Skin epidermis (tissue), 12 donors: ENCODE data around the gene TNIP3.

ENCODE experiments used
- H3K27ac ChIP-seq, 21 experiments: fragments of 200-600 bp; sonication (generic) in 11 of 21; one replicate each; pipeline ENCODE4 v1.5.0; 2020; ENCODE audit warnings: mild to moderate bottlenecking in 3 of 21, inconsistent platforms in 2 of 21, moderate library complexity in 2 of 21
- H3K4me3 ChIP-seq, 7 experiments: fragments of 200-600 bp; sonication (generic) in 2 of 7; one replicate each; pipeline ENCODE4 v1.5.0; 2020; ENCODE audit warnings: inconsistent platforms in 2 of 7, mild to moderate bottlenecking in 2 of 7, moderate library complexity in 1 of 7

The TNIP3 gene

DNA sequence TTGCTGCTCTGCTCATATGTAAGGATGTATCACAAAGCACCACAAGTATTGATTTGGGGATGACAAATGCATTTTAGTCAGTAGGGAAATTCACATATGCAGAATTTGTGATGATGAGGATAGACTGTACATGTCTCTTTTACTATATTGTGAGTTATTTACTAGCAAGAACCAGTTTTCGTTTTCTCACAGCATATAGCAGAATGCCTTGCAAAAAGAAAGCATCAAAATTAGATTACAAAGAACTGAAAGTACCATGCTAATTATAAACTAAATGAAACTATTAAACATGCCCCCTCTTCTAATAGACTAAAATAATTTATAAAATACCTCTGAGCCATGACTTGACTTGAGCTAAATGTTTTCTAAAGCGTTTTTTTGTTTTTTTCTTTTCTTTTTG is 20.1 kb downstream of the TNIP3 start:
- H3K27ac ChIP-seq: no peak overlapping the region
- no peak overlapping the region for H3K4me3 ChIP-seq

GRCh38 chr4:121143131-121143530 is 21.0 kb downstream of the TNIP3 start:
- Histone ChIP-seq H3K4me3 (no peak overlapping the region), H3K27ac (no peak overlapping the region)

DNA sequence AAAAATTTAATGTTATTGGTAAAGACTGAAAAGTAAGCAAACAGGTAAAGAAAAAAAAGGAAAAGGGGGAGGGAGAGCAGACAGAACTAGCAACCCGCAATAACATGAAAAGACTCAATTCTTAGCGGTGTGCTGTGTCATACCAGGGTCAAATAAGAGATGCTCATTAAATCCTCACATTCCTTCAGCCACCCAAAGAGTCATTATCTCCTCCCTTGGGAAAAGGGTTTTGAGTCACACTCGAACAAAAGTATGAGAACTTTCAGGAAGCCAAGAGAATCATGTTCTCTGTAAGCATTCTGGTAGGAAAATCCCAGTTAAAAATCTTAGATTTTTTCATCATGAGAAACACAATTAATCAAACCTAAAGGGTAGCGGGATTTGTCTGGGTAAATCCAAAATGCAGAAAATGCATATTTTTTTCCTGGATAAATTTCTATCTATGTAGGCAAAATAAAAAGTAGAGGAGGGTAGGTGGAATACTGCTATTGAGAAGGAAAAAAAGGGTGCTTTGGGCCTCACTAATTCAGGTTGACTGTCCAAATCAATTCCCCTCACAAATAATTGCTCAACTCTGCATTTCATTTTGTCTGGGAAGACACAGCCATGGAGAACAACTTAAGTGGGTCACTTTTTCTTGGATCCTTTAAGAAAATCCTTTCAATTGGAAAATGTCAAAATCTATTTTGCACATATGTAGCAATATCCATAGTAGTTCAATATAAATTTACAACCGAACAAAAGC is 23.2 kb downstream of the TNIP3 start:
- no peak overlapping the region for H3K4me3 ChIP-seq
- H3K27ac ChIP-seq: peak overlapping the region in 1 of 21 experiments; percentile 46

- Histone ChIP-seq H3K27ac (peak overlapping the region in 4 of 21 experiments; percentile 19 to 59 (median 53)), H3K4me3 (no peak overlapping the region)
These were observed 24.4 kb downstream of the TNIP3 start for GRCh38 chr4:121139533-121140222.

- Histone ChIP-seq H3K27ac (peak overlapping the region in 4 of 21 experiments; percentile 6 to 59 (median 54)), H3K4me3 (no peak overlapping the region)
These were observed 25.9 kb downstream of the TNIP3 start for GRCh38 chr4:121138039-121138825.

- Histone ChIP-seq H3K27ac (no peak overlapping the region), H3K4me3 (no peak overlapping the region)
These were observed 33.8 kb downstream of the TNIP3 start for GRCh38 chr4:121130326-121130660.

- no peak overlapping the region for H3K27ac ChIP-seq
- no peak overlapping the region for H3K4me3 ChIP-seq
These were observed 34.4 kb downstream of the TNIP3 start for GRCh38 chr4:121129606-121130325.

GRCh38 chr4:121127100-121127499 is 37.0 kb downstream of the TNIP3 start:
- no peak overlapping the region for H3K4me3 ChIP-seq
- no peak overlapping the region for H3K27ac ChIP-seq

GRCh38 chr4:121126449-121127006 is 37.6 kb downstream of the TNIP3 start:
- Histone ChIP-seq H3K27ac (no peak overlapping the region), H3K4me3 (no peak overlapping the region)

- Histone ChIP-seq H3K4me3 (no peak overlapping the region), H3K27ac (no peak overlapping the region)
These were observed 38.6 kb downstream of the TNIP3 start for GRCh38 chr4:121125498-121125885.

DNA sequence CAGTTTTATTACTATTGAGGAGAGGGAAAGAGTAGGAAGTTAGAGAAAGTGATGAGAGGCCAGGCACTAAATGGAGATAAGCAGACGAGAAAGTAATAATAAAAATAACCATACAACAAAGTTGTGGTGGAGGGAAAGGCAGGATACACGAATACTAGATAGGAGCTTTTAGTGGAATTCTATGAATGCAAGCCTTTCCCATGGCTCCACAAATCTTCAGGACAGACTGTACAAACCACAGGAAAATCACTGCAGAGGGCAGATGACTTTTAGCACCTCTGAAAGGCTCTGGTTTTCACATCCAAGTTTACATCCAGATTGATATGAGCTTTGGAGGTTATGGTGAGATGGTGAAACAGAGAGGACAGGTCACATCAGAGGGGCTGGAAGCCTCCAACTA is 41.5 kb downstream of the TNIP3 start:
- Histone ChIP-seq H3K27ac (no peak overlapping the region), H3K4me3 (no peak overlapping the region)

DNA sequence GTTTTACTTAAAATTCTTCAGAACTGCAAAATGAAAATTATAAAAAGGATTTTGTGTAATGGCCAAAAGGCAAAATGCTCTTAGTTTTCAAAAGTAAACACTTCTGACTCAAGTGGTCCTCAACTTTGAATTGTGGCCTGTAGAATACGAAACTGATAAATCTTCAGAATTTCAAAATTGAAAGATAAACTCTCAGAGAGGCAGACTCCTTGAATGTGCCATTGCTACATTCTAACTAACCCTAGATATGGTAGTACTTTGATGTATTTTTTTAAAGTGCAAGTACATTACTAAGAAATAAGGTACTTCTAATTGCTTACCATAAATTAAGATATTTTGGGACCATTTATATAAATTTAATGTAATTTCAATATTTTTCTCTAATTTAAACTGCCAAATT is 44.4 kb downstream of the TNIP3 start:
- no peak overlapping the region for H3K27ac ChIP-seq
- no peak overlapping the region for H3K4me3 ChIP-seq

DNA sequence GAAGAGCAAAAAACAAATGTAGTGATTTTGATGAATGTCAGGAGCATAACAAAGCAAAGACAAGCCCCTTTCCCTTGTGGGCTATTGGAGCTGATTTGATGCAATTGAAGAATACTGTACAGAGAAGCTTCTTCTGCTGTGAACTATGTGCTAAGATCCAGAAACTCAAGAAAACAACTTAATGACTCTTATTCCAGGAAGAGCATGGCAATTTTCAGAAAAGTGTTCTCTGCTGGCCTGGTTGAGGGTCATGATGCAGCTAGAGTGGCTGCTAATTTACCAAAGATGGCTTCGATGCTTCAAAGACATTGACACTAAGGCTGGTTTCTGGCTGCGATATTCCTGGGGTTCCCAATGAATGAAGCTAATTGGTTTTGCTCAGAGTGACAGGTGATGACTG is 45.8 kb downstream of the TNIP3 start:
- Histone ChIP-seq H3K27ac (no peak overlapping the region), H3K4me3 (no peak overlapping the region)

- H3K4me3 ChIP-seq: no peak overlapping the region
- no peak overlapping the region for H3K27ac ChIP-seq
These were observed 49.4 kb downstream of the TNIP3 start for GRCh38 chr4:121114756-121115155.

DNA sequence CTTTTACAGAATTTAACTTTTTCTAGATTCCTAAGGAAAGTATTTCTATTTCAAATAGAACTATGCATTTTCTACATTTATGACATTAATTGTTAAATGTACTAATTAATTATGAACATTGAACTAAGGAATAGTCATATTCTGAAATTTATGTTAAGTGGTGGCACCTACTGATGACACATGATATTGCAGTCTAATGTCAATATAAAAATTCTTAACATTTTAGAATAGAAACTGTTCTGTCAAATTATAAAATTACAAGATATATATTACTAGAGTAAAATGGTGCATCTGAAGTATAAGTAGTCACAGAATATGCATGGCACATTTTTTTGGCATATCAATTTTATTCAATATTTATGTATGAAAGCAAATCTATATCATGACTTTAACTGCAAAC is 51.6 kb downstream of the TNIP3 start:
- no peak overlapping the region for H3K4me3 ChIP-seq

DNA sequence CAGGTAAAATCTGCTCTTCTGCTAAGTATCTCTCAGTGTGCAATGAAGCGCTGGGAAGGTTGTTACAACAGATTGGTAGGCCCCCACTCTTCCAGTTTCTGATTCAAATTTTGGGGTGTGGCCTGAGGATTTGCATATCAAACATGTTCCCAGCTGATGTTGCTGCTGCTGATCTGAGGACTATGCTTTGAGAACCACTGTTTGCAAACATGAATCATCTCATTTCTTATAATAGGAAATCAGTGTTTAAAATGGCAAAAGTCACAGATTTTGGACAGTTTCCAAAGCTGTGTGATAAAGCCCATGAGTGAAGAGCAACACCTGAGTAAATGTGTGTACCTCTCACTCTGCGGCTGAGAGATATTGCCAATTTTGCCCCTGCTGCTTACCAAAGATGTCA is 55.6 kb downstream of the TNIP3 start:
- no peak overlapping the region for H3K4me3 ChIP-seq
- no peak overlapping the region for H3K27ac ChIP-seq

More for the DNA sequence above, 51.6 kb downstream of the TNIP3 start:
- H3K27ac ChIP-seq: no peak overlapping the region

DNA sequence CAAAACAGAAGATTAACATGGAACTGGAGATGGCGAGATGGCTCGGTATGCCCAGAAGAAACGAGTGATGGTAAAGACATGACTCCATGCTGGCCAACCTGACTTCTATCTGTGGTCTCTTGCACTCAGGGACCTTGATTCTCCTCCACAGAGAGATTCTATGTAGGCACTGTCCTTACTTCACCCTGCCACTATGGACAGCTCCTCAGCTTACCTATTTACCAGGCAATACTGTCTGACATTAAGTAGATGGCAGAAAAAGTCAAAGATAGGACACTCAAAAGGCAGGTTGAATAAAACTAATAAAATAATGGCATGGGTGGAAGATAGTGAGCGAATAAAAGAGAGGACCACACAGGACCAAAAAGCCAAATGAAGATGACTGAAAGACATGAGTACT is 56.6 kb downstream of the TNIP3 start:
- Histone ChIP-seq H3K4me3 (no peak overlapping the region), H3K27ac (no peak overlapping the region)

DNA sequence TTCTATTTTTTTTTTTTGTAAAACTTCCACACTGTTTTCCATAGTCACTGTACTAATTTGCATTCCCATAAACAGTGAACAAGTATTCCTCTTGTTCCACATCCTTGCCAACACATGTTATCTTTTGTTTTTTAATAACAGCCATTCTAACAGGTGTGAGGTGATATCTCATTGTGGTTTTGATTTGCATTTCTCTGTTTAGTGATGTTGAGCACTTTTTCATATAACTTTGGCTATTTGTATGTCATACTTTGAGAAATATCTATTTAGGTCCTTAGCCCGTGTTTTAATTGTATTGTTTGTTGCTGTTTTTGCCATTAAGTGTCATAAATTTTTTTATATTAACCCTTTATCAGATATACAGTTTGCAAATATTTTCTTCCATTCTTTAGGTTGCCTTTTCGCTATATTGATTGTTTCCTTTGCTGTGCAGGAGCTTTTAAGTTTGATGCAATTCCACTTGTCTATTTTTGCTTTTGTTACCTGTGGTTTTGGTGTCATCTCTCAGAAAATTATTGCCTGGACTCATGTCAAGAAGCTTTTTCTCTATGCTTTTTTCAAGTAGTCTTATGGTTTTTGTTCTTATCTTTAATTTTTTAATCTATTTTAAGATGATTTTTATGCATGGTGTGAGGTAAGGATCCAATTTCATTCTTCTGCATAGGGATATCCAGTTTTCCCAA is 63.9 kb downstream of the TNIP3 start:
- no peak overlapping the region for H3K27ac ChIP-seq
- no peak overlapping the region for H3K4me3 ChIP-seq

- no peak overlapping the region for H3K4me3 ChIP-seq
- H3K27ac ChIP-seq: no peak overlapping the region
These were observed 65.9 kb downstream of the TNIP3 start for GRCh38 chr4:121098266-121098665.
